Trophoblast cell (in vitro differentiated cells and primary cell): Measurements from ENCODE around the gene LMOD2.

Source experiments
- DNase-seq, 2 donors: peaks; one replicate each; pipeline ENCODE4 v3.0.0-alpha.2; 2016
- H2AFZ ChIP-seq: 2 replicates; pipeline ENCODE4 v1.6.1; 2013; ENCODE audit warnings: low read length, moderate library complexity, mild to moderate bottlenecking; ENCODE audit not compliant: insufficient read depth, poor library complexity
- H2AK5ac ChIP-seq: 2 replicates; pipeline ENCODE4 v1.6.1; 2013; ENCODE audit warnings: mild to moderate bottlenecking, low read length
- H2BK120ac ChIP-seq: 2 replicates; pipeline ENCODE4 v1.6.1; 2013; ENCODE audit warnings: low read length, mild to moderate bottlenecking, moderate library complexity; ENCODE audit not compliant: insufficient read depth, poor library complexity
- H2BK12ac ChIP-seq: 2 replicates; pipeline ENCODE4 v1.6.1; 2013; ENCODE audit warnings: mild to moderate bottlenecking, low read length, moderate library complexity
- H2BK5ac ChIP-seq: 2 replicates; pipeline ENCODE4 v1.6.1; 2013; ENCODE audit warnings: low read length, low read depth, moderate library complexity, mild to moderate bottlenecking; ENCODE audit not compliant: poor library complexity
- H3K14ac ChIP-seq: 2 replicates; pipeline ENCODE4 v1.6.1; 2013; ENCODE audit warnings: mild to moderate bottlenecking, low read length
- H3K18ac ChIP-seq: 2 replicates; pipeline ENCODE4 v1.6.1; 2013; ENCODE audit warnings: mild to moderate bottlenecking, low read length
- H3K23ac ChIP-seq: 2 replicates; pipeline ENCODE4 v1.6.1; 2013; ENCODE audit warnings: low read length
- H3K27ac ChIP-seq: 2 replicates; pipeline ENCODE4 v1.5.1; 2013; ENCODE audit warnings: low read depth, mild to moderate bottlenecking, inconsistent platforms, low read length, moderate library complexity
- H3K27me3 ChIP-seq: 2 replicates; pipeline ENCODE4 v1.6.1; 2013; ENCODE audit warnings: inconsistent platforms, mild to moderate bottlenecking, low read length, moderate library complexity; ENCODE audit not compliant: insufficient read depth
- H3K36me3 ChIP-seq, 2 experiments: 1 replicate in 1 of 2; 2 replicates in 1 of 2; pipeline ENCODE4 v1.6.1; 2013; ENCODE audit warnings: low read length in 2 of 2, mild to moderate bottlenecking in 2 of 2, moderate library complexity in 1 of 2; ENCODE audit not compliant: insufficient read depth in 2 of 2, control insufficient read depth in 1 of 2
- H3K4ac ChIP-seq: 2 replicates; pipeline ENCODE4 v1.6.1; 2013; ENCODE audit warnings: low read depth, mild to moderate bottlenecking, low read length, moderate library complexity
- H3K4me1 ChIP-seq, 2 experiments: 1 replicate in 1 of 2; 2 replicates in 1 of 2; pipeline ENCODE4 v1.6.1; 2013; ENCODE audit warnings: low read length in 2 of 2, mild to moderate bottlenecking in 2 of 2, moderate library complexity in 1 of 2; ENCODE audit not compliant: insufficient read depth in 2 of 2, control insufficient read depth in 1 of 2
- H3K4me2 ChIP-seq: 2 replicates; pipeline ENCODE4 v1.6.1; 2013; ENCODE audit warnings: inconsistent platforms, mild to moderate bottlenecking, low read length, moderate library complexity
- H3K4me3 ChIP-seq: 2 replicates; pipeline ENCODE4 v1.5.1; 2013; ENCODE audit warnings: mild to moderate bottlenecking, low read depth, low read length, inconsistent platforms
- H3K79me1 ChIP-seq: one replicate; pipeline ENCODE4 v1.6.1; 2013; ENCODE audit warnings: low read length
- H3K79me2 ChIP-seq: 2 replicates; pipeline ENCODE4 v1.6.1; 2013; ENCODE audit warnings: low read length, mild to moderate bottlenecking; ENCODE audit not compliant: control insufficient read depth, insufficient read depth, poor library complexity
- H3K9ac ChIP-seq: 2 replicates; pipeline ENCODE4 v1.6.1; 2013; ENCODE audit warnings: mild to moderate bottlenecking, low read length
- H3K9me3 ChIP-seq: 2 replicates; pipeline ENCODE4 v1.6.1; 2013; ENCODE audit warnings: low read depth, mild to moderate bottlenecking, control low read depth, inconsistent platforms, low read length; ENCODE audit not compliant: insufficient read depth
- H4K12ac ChIP-seq: 2 replicates; pipeline ENCODE4 v1.6.1; 2013; ENCODE audit warnings: low read depth, mild to moderate bottlenecking, low read length, moderate library complexity
- H4K8ac ChIP-seq: 2 replicates; pipeline ENCODE4 v1.6.1; 2013; ENCODE audit warnings: low read depth, mild to moderate bottlenecking, low read length, moderate library complexity
- H4K91ac ChIP-seq: one replicate; pipeline ENCODE4 v1.6.1; 2013; ENCODE audit warnings: low read depth, mild to moderate bottlenecking, low read length, moderate library complexity
- WGBS: extraction: QIAGEN DNeasy Blood & Tissue Kit; methylation state at CpG from one replicate; pipeline ENCODE4 v1.1.7; 2013; ENCODE audit warnings: missing lambda C conversion rate; ENCODE audit not compliant: insufficient read length, insufficient coverage; ENCODE audit errors: extremely low coverage; 5-methylcytosine and 5-hydroxymethylcytosine counted together

The LMOD2 gene

DNA sequence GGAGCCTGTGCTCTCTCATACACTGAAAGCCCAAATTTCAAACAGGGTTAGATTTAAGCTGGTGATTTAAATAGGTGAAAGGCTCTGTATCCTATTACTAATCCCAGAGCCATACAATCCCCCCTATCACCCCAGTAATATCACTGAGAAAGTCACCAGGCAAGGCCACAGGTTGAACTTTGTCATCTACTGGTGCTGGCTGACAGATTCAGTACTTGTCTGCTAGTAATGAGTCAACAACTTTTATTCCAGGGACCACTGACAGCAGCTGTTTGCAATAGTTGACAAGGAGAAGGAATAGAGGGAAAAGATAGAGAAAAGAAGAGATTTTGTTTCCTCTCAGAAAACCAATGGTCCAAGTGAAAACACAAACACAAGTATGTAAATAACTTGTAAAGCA is 43.6 kb upstream of the LMOD2 start:
- H3K79me2 ChIP-seq = no peaks in the 10 kb centered on the region
- no peak overlapping the region for H4K91ac ChIP-seq
- H3K4me1 ChIP-seq = peaks cover 0 to 1% of the 10 kb centered on the region in 2 experiments
- H2BK12ac ChIP-seq = no peak overlapping the region
- H3K4me3 ChIP-seq = no peak overlapping the region
- H3K9me3 ChIP-seq = no peaks in the 10 kb centered on the region
- no peak overlapping the region for H3K14ac ChIP-seq
- H3K18ac ChIP-seq = no peak overlapping the region
- no peak overlapping the region for H2BK120ac ChIP-seq
- H2AK5ac ChIP-seq = no peak overlapping the region
- no peak overlapping the region for H4K8ac ChIP-seq
- H2BK5ac ChIP-seq = no peak overlapping the region
- no peaks in the 10 kb centered on the region for H3K36me3 ChIP-seq
- no peak overlapping the region for H4K12ac ChIP-seq
- no peak overlapping the region for H3K23ac ChIP-seq
- H3K79me1 ChIP-seq = peaks cover 2% of the 10 kb centered on the region
- no peak overlapping the region for H3K4me2 ChIP-seq
- H2AFZ ChIP-seq = no peak overlapping the region
- no peaks in the 10 kb centered on the region for H3K27me3 ChIP-seq
- no peak overlapping the region for H3K4ac ChIP-seq
- no peak overlapping the region for H3K9ac ChIP-seq
- H3K27ac ChIP-seq = no peak overlapping the region
- no peak for DNase-seq

DNA sequence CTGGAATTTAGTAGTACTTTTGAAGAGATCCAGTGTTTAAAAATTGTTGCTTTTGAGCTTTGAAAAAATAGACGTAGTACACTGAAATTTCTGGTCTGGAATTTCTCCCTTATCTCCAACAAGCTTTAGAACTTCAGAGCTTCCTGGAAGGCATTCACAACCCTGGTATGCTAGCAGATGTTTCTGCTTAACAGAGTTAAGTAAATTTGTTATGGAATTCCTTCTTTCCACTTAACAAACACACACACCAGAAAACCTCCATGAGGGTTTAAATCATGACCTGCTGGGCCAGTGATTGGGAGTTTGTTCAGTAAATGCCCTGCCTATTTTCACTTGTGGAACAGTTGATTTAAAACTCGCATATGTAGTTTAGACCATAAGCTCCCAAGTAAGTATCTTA is 40.3 kb upstream of the LMOD2 start:
- Histone ChIP-seq H3K27ac (peak overlapping the region; percentile 49), H2BK120ac (no peak overlapping the region)

DNA sequence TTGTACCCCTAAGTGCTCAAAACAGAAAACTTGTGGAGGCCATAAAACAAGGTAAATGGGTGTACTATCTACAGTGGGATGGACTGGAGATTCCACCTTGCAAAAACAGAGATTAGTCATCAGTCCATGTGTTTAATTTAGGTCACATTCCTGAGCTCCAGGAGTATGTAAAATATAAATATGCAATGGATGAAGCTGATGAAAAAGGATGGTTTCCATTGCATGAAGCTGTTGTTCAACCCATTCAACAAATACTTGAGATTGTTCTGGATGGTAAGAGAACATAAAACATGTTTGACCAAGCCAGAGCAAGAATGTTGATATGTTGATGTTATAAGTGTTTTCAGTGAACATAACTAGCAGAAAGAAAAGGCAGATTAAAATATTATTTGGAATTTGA is 39.4 kb upstream of the LMOD2 start:
- no peak overlapping the region for H2AK5ac ChIP-seq
- no peak overlapping the region for H3K23ac ChIP-seq
- H4K12ac ChIP-seq = no peak overlapping the region
- no peak overlapping the region for H2BK120ac ChIP-seq
- no peak overlapping the region for H3K9ac ChIP-seq
- H3K4me2 ChIP-seq = no peak overlapping the region
- peak in 1 of 2 donors; percentile 73 for DNase-seq
- H3K9me3 ChIP-seq = no peaks in the 10 kb centered on the region
- no peak overlapping the region for H3K14ac ChIP-seq
- no peak overlapping the region for H3K27ac ChIP-seq
- H4K91ac ChIP-seq = no peak overlapping the region
- no peak overlapping the region for H2AFZ ChIP-seq
- H3K18ac ChIP-seq = no peak overlapping the region
- peaks cover 2% of the 10 kb centered on the region for H3K79me1 ChIP-seq
- no peak overlapping the region for H3K4me3 ChIP-seq
- H3K79me2 ChIP-seq = no peaks in the 10 kb centered on the region
- no peaks in the 10 kb centered on the region for H3K27me3 ChIP-seq
- H3K36me3 ChIP-seq = no peaks in the 10 kb centered on the region
- H3K4ac ChIP-seq = no peak overlapping the region
- no peak overlapping the region for H2BK5ac ChIP-seq
- H4K8ac ChIP-seq = no peak overlapping the region
- H2BK12ac ChIP-seq = no peak overlapping the region
- peaks cover 0 to 1% of the 10 kb centered on the region in 2 experiments for H3K4me1 ChIP-seq

More for the DNA sequence above, 40.3 kb upstream of the LMOD2 start:
- no peak overlapping the region for H3K18ac ChIP-seq
- H3K36me3 ChIP-seq = no peaks in the 10 kb centered on the region
- H3K4me2 ChIP-seq = no peak overlapping the region
- peaks cover 2% of the 10 kb centered on the region for H3K79me1 ChIP-seq
- DNase-seq = peak; percentile 61 to 90
- no peaks in the 10 kb centered on the region for H3K27me3 ChIP-seq
- no peak overlapping the region for H3K4me3 ChIP-seq
- no peak overlapping the region for H2BK5ac ChIP-seq
- no peak overlapping the region for H3K9ac ChIP-seq
- H4K12ac ChIP-seq = no peak overlapping the region
- H2BK12ac ChIP-seq = no peak overlapping the region
- no peak overlapping the region for H2AFZ ChIP-seq
- H3K4ac ChIP-seq = no peak overlapping the region
- H3K9me3 ChIP-seq = no peaks in the 10 kb centered on the region
- no CpG with 5 or more reads among the region's 2 CpGs for WGBS
- no peak overlapping the region for H3K14ac ChIP-seq
- no peak overlapping the region for H3K23ac ChIP-seq
- H3K79me2 ChIP-seq = no peaks in the 10 kb centered on the region
- H4K91ac ChIP-seq = no peak overlapping the region
- no peak overlapping the region for H4K8ac ChIP-seq
- H2AK5ac ChIP-seq = no peak overlapping the region
- peaks cover 0 to 1% of the 10 kb centered on the region in 2 experiments for H3K4me1 ChIP-seq

DNA sequence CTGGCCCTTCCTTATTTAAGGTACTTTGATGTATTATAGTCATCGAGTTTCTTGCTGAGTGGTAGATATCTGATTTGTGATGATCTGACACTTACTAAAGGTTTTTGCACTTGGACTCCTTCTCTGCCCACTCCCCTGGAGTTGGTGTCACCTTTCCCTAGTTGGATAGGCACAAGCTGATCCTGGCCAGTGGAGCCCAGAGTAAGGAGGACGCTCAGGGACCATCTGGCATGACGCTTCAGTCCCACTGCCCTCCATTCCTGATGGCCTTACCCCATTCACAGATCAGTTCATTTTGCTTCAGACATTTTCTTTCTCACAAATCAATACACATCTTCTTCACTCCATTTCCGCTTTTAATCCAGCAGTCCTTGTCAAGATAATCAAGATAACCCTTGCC is 34.0 kb upstream of the LMOD2 start:
- Histone ChIP-seq H3K4me2 (no peak overlapping the region), H3K27ac (no peak overlapping the region), H3K9me3 (peaks cover 4% of the 10 kb centered on the region), H2BK12ac (no peak overlapping the region), H3K4me3 (no peak overlapping the region), H4K12ac (no peak overlapping the region), H4K8ac (no peak overlapping the region), H3K18ac (no peak overlapping the region), H3K4me1 (no peaks in the 10 kb centered on the region), H3K27me3 (no peaks in the 10 kb centered on the region), H2AK5ac (no peak overlapping the region), H3K79me2 (no peaks in the 10 kb centered on the region), H2AFZ (no peak overlapping the region), H3K9ac (no peak overlapping the region), H3K79me1 (no peaks in the 10 kb centered on the region), H3K4ac (no peak overlapping the region), H3K23ac (no peak overlapping the region), H2BK5ac (no peak overlapping the region), H3K36me3 (no peaks in the 10 kb centered on the region), H4K91ac (no peak overlapping the region), H2BK120ac (no peak overlapping the region), H3K14ac (no peak overlapping the region)
- 100% methylated on average over 1 of the region's 4 CpGs for WGBS
- no peak for DNase-seq
